Measurements from ENCODE around the gene EPB41L1.

Gene EPB41L1

DNA sequence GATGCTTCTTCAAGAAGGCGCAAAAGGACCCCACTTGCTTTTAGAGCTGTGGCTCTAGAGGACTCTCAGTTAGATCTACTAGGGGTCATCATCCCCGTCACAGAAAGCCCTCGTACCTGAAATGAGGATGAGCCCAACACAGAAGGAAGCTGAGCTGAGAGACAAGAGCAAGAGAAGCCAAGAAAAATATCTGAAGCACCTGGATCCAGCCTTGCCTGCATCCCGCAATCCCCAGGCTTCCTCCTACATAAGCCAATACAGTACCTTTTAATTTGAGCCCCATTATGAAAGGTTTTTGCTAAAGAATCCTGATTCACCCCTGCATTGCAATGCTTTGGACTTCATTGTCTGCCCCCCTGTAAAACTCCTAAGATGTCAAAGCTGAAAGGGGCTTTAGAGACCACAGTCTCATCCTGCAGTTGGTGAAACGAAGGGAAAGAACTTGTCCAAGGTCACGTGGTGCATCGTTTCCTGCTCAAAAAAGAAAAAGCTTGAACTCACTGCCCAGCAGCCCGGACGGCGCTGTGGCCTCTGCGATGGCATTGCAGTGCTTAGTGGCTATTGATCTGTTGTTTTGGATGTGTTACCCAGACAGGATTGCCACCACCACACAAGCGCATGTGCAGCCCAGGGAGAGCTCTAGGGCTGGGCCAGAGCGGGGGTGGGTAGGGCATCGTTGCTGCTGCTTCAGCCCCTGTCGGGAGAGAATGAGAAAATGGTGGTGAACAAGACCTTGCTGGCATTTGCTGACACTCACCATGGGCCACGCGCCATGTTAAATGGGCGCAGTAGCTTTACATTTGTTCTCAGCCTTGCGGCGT is 110.1 kb downstream of the EPB41L1 start:
- no peak for DNase-seq

DNA sequence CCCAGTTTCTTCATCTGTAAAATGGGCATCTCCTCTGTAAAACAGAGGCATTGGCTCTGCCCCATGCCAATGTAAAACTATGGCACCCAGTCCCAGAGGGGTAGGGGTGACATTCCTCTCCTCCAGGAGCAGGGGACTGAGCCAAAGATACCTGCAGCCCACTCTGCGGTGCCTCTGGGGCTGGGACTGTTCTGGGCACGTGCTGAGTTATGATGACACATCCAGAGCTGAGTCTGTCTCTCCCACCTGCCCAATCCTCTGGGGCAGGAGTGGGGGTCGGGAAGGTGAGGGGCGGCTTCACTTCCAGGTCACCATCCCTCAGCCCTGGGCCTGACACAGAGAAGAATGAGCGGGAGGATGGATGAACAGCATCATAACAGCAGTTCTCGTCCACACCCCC is 111.6 kb downstream of the EPB41L1 start:
- DNase-seq, result no peak

DNA sequence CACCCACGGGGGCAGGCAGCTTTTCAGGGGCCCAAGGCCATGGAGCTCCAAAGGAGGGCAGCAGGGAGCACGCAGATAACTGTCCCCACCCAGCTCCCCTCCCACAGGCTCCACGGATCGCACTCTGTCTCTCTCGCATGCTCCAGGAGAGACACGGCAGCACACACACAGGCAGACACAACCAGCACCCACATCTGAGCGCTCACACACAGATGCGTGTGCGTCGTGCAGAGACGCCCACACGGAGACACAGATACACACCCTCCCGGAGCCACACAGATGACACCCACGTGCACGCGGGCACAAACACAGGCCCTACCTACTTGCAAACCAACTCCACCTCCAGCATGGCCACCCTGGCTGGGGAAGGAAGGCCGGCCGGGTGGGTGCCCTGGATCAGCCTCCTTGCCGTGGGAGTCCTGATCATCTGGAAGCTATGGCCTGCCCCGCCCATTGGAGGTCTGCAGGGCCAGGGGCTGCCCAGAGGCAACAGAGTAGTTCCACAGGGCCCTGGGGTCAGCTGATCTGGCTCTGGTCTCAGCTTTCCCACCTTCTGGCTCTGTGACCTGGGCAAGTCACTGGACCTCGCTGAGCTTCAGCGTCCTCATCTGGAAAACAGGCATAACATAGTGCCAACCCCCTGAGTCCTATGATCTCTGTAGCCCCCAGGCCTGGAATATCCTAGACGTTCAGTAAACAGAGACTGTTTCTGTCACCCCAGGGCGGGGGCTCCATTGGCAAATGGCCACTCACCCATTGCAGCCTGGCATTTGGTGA is 113.3 kb downstream of the EPB41L1 start:
- DNase-seq, result no peak

DNA sequence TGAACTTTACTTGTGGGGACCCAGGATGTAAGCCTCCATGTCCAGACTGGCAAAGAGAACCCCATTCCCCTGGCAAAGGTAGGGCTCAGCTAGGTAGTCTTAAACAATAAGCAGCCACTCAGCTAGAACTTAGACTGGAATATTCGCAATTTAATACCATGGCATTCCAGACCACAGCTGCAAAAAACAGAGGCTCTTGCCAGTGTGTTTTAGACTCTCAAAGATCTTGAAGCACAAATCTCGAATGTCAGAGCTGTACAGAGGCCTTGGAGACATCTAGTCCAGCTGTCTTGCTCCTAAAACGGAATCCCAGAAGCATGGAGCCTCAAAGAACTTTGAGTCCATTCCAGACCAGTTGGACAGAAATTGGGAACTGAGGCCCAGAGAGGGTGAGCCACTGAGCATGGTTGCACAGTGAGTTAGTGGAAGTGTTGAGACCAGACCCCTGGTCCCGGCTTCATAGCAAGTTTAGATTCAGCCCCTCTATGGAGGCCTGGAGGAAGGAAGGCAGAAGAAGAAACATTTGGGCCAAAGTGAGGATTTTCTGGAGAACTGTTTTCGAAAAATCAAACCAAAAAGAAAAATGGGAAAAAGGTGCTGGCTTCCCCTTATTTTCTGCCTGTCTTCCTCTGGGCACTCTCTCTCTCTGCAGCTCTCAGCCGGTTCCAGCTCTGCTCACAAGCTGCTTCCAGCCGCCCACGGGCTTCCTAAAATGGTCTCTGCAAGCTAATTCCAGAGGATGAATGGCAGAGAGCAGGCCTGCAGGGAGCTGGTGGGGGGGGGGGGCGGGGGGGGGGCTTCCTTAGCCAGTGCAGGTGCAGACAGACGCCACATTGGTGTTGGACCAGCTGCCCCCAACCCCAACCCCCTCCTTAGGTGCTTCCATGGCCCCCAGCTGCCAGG is 114.2 kb downstream of the EPB41L1 start:
- no peak for DNase-seq

DNA sequence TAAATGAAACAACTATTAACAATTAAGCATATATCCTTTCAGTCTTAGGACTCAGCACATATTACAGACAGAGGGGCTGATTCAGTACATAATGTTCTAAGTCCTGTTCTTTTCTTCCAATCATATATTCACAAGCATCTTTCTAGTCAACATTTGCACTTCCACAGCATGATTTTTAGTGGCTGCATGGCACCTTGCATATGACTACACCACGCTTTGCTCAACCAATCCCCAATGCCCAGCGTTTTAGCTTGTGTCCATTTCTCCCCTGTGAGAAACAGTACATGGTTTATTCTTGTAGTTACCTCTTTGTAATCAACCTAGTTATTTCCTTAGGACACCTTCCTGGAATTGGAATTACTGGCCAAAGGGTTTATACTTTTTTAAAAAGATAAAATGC is 115.0 kb downstream of the EPB41L1 start:
- no peak for DNase-seq

DNA sequence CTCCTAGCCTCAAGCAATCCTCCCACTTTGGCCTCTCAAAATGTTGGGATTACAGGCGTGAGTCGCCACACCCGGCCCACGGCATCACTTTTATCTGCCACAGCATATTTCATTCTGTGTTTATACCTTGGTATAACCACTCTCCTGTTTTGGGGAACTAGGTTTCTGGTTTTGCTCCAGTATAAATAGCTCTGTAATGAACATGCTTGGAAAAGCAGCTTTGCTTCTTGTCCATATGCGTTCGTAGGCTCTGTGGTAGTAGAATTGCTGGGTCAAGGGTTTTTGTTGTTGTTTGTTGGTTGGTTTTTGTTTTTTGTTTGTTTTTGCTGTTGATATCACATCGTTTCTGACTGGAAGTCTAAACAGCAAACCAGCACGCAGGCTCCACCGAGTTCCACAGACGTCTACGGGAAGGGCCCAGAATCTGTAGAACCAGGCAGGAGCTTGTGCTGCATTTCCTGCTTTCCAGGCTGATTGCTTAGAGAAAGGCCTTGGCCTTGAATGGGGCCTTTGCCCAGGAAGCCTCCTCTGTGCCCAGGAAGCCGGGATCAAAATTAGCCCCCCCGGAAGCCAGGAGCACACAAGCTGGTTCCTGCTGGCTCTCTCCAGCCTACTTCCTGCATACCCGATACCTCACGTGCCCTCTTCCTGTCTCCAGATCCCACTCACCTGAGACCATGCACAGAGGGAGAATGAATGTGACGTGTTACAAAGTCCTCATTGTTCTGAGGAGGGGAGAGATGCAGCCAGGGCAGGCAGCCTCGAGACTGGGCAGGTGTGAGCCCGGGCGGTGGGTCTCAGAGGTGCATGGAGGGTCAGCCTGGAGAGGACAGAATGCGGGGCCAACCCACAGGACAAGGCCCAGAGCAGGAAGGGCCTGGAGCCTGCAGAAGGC is 116.5 kb downstream of the EPB41L1 start:
- DNase-seq, result no peak

DNA sequence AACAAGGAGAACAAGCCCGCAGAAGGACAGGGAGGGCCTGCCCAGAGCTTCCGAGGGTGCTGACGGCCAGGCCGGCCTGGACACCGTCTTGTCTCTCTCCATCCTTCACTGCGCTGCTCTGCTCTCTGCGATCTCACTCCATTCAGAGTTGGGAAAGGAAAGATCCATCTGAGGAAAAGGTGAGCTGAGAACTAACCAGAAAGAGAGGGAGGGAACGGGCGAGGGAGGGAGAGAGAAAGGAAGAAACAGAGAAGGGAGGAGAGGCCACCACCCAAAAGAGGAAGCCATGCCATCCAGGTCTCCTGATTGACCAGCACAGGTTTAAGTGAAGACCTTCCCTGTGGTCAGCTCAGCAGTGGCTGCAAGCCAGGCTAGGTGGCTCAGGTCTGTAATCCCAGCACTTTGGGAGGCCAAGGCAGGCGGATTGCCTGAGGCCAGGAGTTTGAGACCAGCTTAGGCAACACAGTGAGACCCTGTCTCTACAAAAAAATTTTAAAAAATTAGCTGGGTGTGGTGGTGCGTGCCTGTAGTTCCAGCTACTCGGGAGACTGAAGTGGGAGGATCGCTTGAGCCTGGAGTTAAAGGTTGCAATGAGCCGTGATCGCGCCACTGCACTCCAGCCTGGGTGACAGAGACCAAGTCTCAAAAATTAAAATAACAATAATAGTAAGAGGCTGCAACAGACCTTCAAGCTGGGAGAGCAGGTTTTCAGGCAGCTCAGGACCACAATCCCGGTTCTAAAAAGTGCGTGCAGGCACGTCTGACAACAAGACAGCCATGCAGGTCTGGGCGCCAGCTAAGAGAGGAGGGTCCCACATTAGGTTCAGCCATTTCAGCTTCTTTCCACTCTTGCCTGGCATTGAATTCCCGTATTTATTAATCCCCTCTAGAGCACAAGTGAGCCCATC is 117.4 kb downstream of the EPB41L1 start:
- no peak for DNase-seq

DNA sequence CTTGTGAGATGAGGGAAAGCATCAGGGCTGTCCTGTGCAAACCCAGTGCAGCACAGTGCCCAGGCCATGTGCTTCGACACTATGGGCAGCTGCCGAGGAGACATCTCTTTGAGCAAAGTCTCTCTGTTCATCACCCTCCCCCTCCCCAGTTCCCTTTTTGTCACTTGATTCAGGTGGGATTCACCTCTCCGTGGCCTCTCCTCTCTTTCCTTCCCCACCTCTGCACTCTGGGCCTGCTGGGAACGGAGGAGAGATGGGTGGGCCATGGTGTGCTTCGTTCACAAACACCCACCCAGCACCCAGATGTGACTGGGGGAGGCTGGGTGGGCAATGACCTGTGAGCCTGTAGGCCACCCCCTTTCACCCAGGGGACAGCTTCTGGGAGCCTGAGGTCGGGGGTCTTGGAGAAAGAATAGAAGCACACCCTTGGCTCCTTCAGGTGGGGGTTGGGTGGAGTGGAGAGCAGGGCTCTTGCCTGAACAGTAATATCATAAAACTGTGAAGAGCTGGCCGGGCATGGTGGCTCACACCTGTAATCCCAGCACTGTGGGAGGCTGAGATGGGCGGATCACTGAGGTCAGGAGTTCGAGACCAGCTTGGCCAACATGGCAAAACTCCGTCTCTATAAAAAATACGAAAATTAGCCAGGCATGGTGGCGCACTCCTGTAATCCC is 118.1 kb downstream of the EPB41L1 start:
- no peak for DNase-seq

DNA sequence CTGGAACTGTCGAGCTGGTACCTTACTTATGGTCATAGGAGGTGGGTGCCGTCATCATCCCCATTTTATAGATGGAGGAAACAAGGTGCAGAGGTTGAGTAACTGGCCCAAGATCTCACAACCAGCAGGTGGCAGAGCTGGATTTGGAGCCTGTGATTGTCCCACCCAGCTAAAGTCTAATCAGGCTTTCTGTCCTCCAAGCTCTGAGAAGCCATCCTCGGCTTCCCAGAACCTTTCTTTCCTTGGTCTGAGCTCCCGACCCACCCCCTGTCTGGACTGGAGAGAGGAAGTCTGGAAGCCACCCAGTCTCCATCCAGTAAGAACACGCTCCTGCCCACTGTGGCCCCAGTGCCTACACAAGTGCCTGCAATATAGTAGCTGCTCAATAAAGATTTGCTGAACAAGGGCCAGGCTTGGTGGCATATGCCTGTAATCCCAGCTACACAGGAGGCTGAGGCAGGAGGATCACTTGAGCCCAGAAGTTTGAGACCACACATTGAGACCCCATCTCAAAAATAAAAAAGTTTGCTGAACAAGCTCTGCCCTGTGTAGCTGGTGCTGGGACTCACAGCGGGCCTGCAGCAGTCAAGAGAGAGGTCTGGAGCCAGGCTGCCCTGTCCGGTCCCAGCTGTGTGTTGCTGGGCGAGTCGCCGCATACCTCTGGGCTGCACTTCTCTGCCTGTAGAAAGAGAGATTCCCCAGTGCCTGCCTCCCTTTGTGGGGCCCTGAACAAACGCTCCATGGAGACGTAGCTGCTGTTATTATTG is 119.1 kb downstream of the EPB41L1 start:
- no peak for DNase-seq

DNA sequence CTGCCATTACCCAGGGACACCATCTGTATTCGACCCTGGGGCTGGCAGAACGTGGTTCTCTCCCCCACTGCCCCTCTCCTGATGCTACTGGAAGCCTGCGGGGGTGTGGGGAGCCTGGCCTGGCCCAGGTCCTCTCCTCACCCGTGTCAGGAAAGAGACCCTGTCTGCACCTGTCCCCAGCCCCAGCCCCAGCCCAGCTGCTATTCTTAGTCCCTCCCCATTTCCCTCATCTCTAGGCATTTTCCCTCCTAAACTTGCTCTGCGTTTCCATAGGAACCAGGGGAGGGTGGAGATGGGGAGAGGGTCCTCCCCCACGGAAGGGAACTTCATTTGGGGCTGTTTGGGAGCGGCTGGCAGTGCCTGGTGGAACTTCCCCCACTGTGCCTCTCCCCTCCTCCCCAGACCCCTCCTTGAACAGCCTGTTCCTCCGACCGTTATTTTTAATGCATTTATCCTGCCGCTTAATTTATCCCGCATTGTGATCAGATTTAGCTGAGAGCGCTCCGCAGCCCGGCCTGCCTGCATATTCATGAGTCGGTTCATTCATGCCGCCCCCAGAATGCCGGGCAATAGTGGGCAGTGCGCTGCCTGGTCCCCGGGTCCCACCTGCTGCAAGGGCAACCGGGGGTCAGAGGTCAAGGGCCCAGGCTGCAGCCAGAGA is 119.8 kb downstream of the EPB41L1 start:
- DNase-seq, result no peak

DNA sequence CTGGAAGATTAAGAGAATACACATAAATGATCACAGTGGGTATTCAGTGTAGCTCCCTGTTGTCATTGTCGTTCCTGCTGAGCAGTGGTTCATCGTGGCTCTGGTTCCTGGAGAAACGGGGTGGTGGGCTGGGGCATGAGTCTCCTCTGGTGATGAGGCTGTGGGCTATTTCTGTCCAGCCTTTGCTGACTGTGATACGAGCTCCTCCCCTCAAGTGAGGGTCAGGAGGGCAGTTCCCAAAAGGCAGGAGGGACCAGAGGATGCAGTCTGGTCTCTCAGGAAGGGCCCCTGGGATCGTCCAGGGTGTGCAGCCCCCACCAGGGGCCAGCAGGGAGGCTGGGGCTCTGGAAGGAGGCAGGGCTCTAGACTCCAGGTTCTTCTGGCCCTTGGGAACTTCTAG is 120.5 kb downstream of the EPB41L1 start:
- no peak for DNase-seq

DNA sequence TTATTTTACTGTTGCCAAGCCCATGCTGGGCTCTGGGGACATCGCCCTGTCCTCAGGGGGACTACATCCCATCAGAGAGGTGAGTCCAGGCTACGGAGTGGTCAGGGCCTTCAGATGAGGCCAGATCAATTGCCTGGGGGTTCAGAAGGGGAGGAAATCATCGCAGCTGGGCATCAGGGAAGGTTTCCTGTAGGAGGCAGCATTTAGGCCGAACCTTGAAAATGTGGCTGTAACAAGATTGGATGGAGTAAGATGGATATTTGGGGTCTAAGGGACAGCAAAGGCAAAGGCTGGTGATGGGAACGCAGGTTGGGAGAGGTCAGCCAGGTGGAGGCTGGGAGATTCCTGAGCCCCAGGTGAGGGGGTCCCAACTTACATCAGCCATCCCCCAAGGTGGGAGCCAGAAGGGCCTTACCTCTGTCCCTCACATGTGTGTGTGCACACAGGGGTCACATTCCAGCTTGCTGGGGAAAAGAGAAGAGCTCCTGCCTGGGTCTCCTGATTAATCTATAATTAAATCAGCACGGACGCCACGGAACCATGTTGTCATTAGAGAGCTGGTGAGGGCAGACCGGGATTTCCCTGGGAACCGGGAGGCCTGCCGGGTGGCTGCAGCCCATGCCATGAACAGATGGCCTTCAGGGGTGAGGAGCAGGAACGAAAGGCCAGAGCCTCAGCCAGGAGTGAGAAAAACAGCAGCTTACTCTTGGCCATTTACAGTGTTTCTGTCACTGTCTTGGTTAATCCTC is 121.1 kb downstream of the EPB41L1 start:
- no peak for DNase-seq

DNA sequence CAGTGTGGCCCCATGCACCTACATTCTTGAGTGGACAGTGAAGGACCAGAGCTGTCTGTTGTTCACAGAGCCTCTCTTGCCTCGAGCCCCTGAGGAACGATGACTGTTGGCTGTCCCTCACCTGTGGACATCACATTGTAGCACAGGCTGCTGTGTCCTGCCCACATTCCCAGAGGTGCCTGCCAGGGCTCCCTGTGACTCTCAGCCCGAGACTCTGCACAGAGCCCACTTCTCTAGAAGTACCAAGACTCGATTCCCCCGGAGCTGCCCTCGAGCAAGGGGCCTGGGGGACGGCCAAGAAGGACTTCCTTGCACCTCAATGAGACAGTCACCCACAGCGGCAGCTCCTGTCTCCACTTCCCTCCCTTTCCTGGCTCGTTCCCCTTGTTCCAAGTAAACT is 123.0 kb downstream of the EPB41L1 start:
- no peak for DNase-seq

DNA sequence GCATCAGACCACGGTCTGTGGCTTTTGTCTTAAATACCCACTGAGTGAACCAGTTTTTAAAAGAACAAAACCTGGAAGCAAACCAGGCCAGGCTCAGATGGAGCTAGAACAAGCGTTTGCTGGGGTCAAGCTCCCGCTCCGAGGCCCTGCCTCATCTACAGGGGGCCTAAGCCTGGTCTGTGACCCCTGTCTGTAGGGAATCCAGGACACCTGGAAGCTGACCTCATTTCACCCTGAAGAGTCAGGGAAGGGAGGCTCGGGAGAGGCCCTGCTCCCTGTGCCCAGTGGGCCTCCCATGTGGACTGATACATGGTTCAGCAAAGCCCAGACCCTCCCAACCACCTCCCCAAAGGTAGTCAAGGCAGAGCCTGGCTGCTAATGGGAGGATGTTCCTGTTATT is 124.8 kb downstream of the EPB41L1 start:
- DNase-seq, result no peak

DNA sequence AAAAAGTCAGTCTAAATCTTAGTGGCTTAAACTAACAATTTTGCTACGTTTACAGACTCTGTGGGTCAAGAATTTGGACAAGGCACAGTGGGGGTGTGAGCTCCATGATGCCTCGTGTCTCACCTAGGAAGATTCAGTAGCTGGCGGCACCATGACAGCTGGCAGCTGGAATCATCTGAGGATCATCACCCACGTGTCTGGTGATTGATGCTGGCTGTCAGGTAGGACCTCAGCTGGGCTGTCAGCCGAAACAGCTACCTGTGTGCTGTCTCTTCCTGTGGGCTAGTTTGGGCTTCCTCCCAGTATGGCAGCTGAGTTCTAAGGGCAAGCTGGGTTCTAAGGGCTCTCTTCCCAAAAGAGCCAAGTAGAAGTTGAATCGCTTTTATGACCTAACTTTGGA is 125.2 kb downstream of the EPB41L1 start:
- no peak for DNase-seq

DNA sequence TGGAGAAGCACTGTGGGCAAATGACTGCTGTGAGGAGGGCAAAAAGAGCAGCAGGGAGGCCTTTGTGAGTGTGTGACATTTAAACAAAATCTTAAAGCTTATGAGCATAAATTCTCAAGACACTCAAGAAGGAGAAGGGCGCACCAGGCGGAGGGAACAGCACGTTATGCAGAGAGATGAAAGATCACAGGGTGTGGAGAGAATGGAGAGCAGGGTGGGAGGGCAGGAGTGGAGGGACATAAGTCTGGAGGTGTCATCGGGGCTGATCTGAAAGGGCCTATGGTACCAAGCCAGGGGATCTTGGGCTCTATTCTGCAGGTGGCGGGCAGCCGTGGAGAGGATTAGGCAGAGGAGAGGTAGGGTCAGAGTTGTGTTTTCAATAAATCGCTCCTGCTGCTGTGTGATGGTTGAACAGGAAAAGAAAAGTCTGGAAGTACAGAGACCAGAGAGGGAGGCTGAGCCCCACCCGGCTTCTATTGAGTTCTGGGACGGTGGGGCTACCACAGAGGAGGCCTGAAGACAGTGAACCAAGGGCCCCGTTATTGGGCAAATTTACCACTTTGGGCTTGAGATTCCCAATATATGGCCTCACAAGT is 127.3 kb downstream of the EPB41L1 start:
- DNase-seq, result no peak

Data from CD4-positive, alpha-beta T cell treated with Interleukin-4 for 4 hours (primary cell).